Neuronal stem cell (in vitro differentiated cells): ENCODE measurements around the gene HOXB8. TPM values are rescaled to one million over a fixed set of nuclear protein-coding genes. Genes with fewer than 3 reads are reported as not detected.
A peak's percentile ranks its signal among the peaks of the same experiment; 100 is the strongest.

Experiments used
- DNase-seq: peaks from one replicate; pipeline ENCODE4 v3.0.0-alpha.2; 2013; ENCODE audit warnings: low spot score
- H2AFZ ChIP-seq: one replicate; pipeline ENCODE4 v1.6.1; 2013; ENCODE audit warnings: mild to moderate bottlenecking, low read length, inconsistent platforms
- H2AK5ac ChIP-seq: 2 replicates; pipeline ENCODE4 v1.6.1; 2013; ENCODE audit warnings: low read depth, mild to moderate bottlenecking, inconsistent platforms, low read length, moderate library complexity, mixed read lengths
- H2BK120ac ChIP-seq: 2 replicates; pipeline ENCODE4 v1.6.1; 2013; ENCODE audit warnings: low read depth, mild to moderate bottlenecking, inconsistent platforms, low read length, moderate library complexity, mixed read lengths
- H2BK12ac ChIP-seq: one replicate; pipeline ENCODE4 v1.6.1; 2013; ENCODE audit warnings: low read length, inconsistent platforms
- H2BK15ac ChIP-seq: 2 replicates; pipeline ENCODE4 v1.6.1; 2013; ENCODE audit warnings: mild to moderate bottlenecking, low read length, inconsistent platforms, mixed read lengths
- H2BK5ac ChIP-seq: one replicate; pipeline ENCODE4 v1.6.1; 2013; ENCODE audit warnings: inconsistent platforms, mild to moderate bottlenecking, low read length, moderate library complexity
- H3K14ac ChIP-seq: one replicate; pipeline ENCODE4 v1.6.1; 2013; ENCODE audit warnings: low read length, inconsistent platforms
- H3K18ac ChIP-seq: 2 replicates; pipeline ENCODE4 v1.6.1; 2013; ENCODE audit warnings: low read length, inconsistent platforms
- H3K23ac ChIP-seq: 2 replicates; pipeline ENCODE4 v1.6.1; 2013; ENCODE audit warnings: low read depth, mild to moderate bottlenecking, mixed read lengths, low read length, inconsistent platforms; ENCODE audit not compliant: poor library complexity
- H3K27ac ChIP-seq: replicated peaks from 3 replicates; pipeline ENCODE4 v1.5.1; 2013; ENCODE audit warnings: low read length, inconsistent platforms
- H3K27me3 ChIP-seq, 3 experiments: 2 replicates each; pipeline ENCODE4 v1.6.1; 2013; ENCODE audit warnings: low read length in 3 of 3, mild to moderate bottlenecking in 2 of 3, inconsistent platforms in 1 of 3, low read depth in 1 of 3, mixed read lengths in 1 of 3, moderate library complexity in 1 of 3; ENCODE audit not compliant: control insufficient read depth in 3 of 3, insufficient read depth in 3 of 3
- H3K36me3 ChIP-seq, 2 donors: replicated peaks in 1 of 2; 2 replicates each; pipeline ENCODE4 v1.6.1; 2013; ENCODE audit warnings: low read length in 2 of 2; ENCODE audit not compliant: control insufficient read depth in 2 of 2, insufficient read depth in 2 of 2
- H3K4ac ChIP-seq: 2 replicates; pipeline ENCODE4 v1.6.1; 2013; ENCODE audit warnings: inconsistent platforms, mild to moderate bottlenecking, low read length, moderate library complexity
- H3K4me1 ChIP-seq, 2 donors: 1 replicate in 1 of 2; 2 replicates in 1 of 2; pipeline ENCODE4 v1.6.1; 2013; ENCODE audit warnings: low read length in 2 of 2, low read depth in 1 of 2; ENCODE audit not compliant: control insufficient read depth in 2 of 2, insufficient read depth in 1 of 2
- H3K4me2 ChIP-seq: one replicate; pipeline ENCODE4 v1.6.1; 2013; ENCODE audit warnings: mild to moderate bottlenecking, low read length, inconsistent platforms; ENCODE audit not compliant: insufficient read depth, poor library complexity, severe bottlenecking
- H3K4me3 ChIP-seq, 2 donors: 2 replicates each; pipeline ENCODE4 v1.5.1; 2013; ENCODE audit warnings: low read length in 2 of 2, mild to moderate bottlenecking in 2 of 2, inconsistent platforms in 1 of 2, moderate library complexity in 1 of 2
- H3K79me1 ChIP-seq: one replicate; pipeline ENCODE4 v1.6.1; 2013; ENCODE audit warnings: low read depth, mild to moderate bottlenecking, inconsistent platforms, low read length, moderate library complexity
- H3K9ac ChIP-seq: one replicate; pipeline ENCODE4 v1.6.1; 2013; ENCODE audit warnings: mild to moderate bottlenecking, low read depth, low read length, inconsistent platforms; ENCODE audit not compliant: poor library complexity
- H3K9me3 ChIP-seq, 2 donors: replicated peaks in 1 of 2; 2 replicates each; pipeline versions ENCODE3 to v1.6.1; 2013; ENCODE audit warnings: low read length in 2 of 2, mild to moderate bottlenecking in 2 of 2, inconsistent platforms in 1 of 2, low read depth in 1 of 2, mixed read lengths in 1 of 2, moderate library complexity in 1 of 2; ENCODE audit not compliant: control insufficient read depth in 2 of 2, insufficient read depth in 1 of 2
- H4K8ac ChIP-seq: one replicate; pipeline ENCODE4 v1.6.1; 2013; ENCODE audit warnings: low read depth, mild to moderate bottlenecking, inconsistent platforms, low read length, moderate library complexity
- H4K91ac ChIP-seq: one replicate; pipeline ENCODE4 v1.6.1; 2013; ENCODE audit warnings: low read length, low read depth, mild to moderate bottlenecking, inconsistent platforms; ENCODE audit not compliant: poor library complexity
- WGBS, 2 donors: extraction: QIAGEN DNeasy Blood & Tissue Kit; methylation state at CpG; one replicate each; pipeline ENCODE4 v1.1.7; 2013; ENCODE audit warnings: missing lambda C conversion rate in 2 of 2, mixed read lengths in 1 of 2; ENCODE audit not compliant: insufficient read length in 2 of 2, insufficient replicate concordance in 1 of 2; ENCODE audit errors: extremely low coverage in 2 of 2; 5-methylcytosine and 5-hydroxymethylcytosine counted together
- small RNA-seq: library from polyadenylated mRNA; stranded (forward); fragments of <200 nt; extraction: miRNeasy Mini kit (QIAGEN cat#:217004); gene quantifications from one replicate; pipeline ENCODE3, GENCODE V24; 2013; ENCODE audit not compliant: insufficient read depth

HOXB8 gene

DNA sequence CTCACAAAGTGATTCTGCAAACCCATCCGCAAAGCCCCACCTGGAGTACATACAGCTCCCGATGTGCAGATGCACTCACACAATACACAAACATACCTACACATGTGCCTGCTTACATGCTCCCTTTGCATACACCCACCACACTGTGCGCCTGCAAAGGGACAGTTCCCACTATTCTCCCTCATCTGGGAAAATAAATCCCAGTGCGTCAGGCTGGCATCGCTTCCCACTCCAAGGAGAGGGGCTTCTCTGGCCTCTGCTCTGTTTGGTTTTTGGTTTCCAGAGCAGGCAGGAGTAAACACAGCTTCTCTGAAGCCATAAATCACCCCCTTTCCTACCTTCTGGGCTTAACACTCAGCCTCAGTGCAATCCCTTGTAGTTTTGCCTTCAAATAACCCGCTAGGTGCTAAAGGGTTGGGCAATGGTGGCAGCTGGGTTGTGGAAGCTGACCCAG lies 51.7 kb downstream of the HOXB8 start:
- Histone ChIP-seq H2BK15ac (no peak overlapping the region), H3K23ac (peak overlapping the region; percentile 69), H3K79me1 (no peaks in the 10 kb centered on the region), H4K91ac (no peak overlapping the region), H3K4me1 (no peaks in the 10 kb centered on the region), H3K27me3 (peaks cover 69 to 98% (median 98%) of the 10 kb centered on the region in 3 experiments), H2BK12ac (no peak overlapping the region), H4K8ac (no peak overlapping the region), H2AK5ac (no peak overlapping the region), H3K36me3 (no peaks in the 10 kb centered on the region), H3K9me3 (peaks cover 0 to 2% of the 10 kb centered on the region in 2 donors), H2BK5ac (no peak overlapping the region), H3K4me3 (no peak overlapping the region), H3K9ac (no peak overlapping the region), H2BK120ac (no peak overlapping the region), H3K18ac (no peak overlapping the region), H3K4ac (no peak overlapping the region), H2AFZ (no peak overlapping the region), H3K27ac (no peak overlapping the region), H3K4me2 (no peak overlapping the region), H3K14ac (no peak overlapping the region)
- no CpG with 5 or more reads among the region's 6 CpGs for WGBS, 2 donors
- no peak for DNase-seq

DNA sequence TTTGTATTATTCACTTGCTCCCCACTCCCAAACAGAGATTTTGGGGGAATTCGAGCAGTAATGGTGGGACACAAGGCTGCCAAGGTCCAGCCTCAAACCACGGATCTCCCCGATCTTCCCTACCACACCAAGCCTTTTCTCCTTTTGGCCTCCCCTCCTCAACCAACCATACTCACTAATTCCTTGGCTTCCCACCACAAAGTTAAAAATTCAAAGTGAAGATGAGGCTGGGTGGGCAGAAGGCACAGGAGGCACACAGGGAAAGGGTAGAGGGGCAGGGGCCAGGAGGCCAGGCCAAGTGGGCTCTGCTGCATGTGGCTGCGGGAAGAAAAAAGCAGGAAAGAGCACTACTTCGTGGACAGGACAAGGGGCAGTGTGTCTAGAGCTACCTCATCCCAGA lies 52.2 kb downstream of the HOXB8 start:
- H2BK12ac ChIP-seq = no peak overlapping the region
- H3K14ac ChIP-seq = no peak overlapping the region
- no peak overlapping the region for H3K4ac ChIP-seq
- no peak overlapping the region for H2BK120ac ChIP-seq
- no peak overlapping the region for H4K91ac ChIP-seq
- H3K9me3 ChIP-seq = peaks cover 0 to 2% of the 10 kb centered on the region in 2 donors
- H4K8ac ChIP-seq = no peak overlapping the region
- H3K27me3 ChIP-seq = peaks cover 74 to 98% (median 98%) of the 10 kb centered on the region in 3 experiments
- no peaks in the 10 kb centered on the region for H3K4me1 ChIP-seq
- H2AK5ac ChIP-seq = no peak overlapping the region
- DNase-seq = no peak
- no peaks in the 10 kb centered on the region for H3K36me3 ChIP-seq
- no peak overlapping the region for H3K9ac ChIP-seq
- H2AFZ ChIP-seq = no peak overlapping the region
- no peak overlapping the region for H3K23ac ChIP-seq
- H3K4me2 ChIP-seq = no peak overlapping the region
- H3K27ac ChIP-seq = no peak overlapping the region
- H3K79me1 ChIP-seq = no peaks in the 10 kb centered on the region
- WGBS, 2 donors = no CpG with 5 or more reads among the region's 5 CpGs
- H2BK5ac ChIP-seq = no peak overlapping the region
- no peak overlapping the region for H3K18ac ChIP-seq
- no peak overlapping the region for H3K4me3 ChIP-seq
- no peak overlapping the region for H2BK15ac ChIP-seq

Small RNAs within 50 kb of the gene (small RNA-seq; reads per million reads assigned to genes)
- gene MIR196A1 = not detected
